Lower leg skin (tissue), 4 donors: ENCODE measurements around the gene USP11. TPM values are rescaled to one million over a fixed set of nuclear protein-coding genes. Genes with fewer than 3 reads are reported as not detected.

Experiments used
- DNase-seq, 2 donors: peaks; one replicate each; pipeline ENCODE4 v3.0.0-alpha.2; 2019; ENCODE audit warnings: low spot score in 2 of 2
- H3K4me3 ChIP-seq: fragments of 200-600 bp; sonication (generic); 2 replicates; pipeline ENCODE4 v1.5.1; 2017; ENCODE audit warnings: mild to moderate bottlenecking, low read depth; ENCODE audit not compliant: poor library complexity, severe bottlenecking
- CTCF ChIP-seq, 3 donors: fragments of 450-650 bp; IDR thresholded peaks; one replicate each; pipeline ENCODE4 v1.5.1; 2016; ENCODE audit warnings: antibody characterized with exemption in 3 of 3, mild to moderate bottlenecking in 3 of 3, moderate library complexity in 2 of 3
- POLR2A ChIP-seq, 2 donors: fragments of 450-650 bp; IDR thresholded peaks; one replicate each; pipeline ENCODE4 v1.6.1; 2016 to 2017; ENCODE audit warnings: antibody characterized with exemption in 2 of 2, mild to moderate bottlenecking in 1 of 2, moderate library complexity in 1 of 2
- WGBS, 2 donors: methylation state at CpG; one replicate each; pipeline ENCODE4 v1.1.5; 2018; 5-methylcytosine and 5-hydroxymethylcytosine counted together
- intact Hi-C: fragments of 100-400 bp; cut with DNase I; formaldehyde crosslinking; loops from one replicate; pipeline ENCODE4 v1.15.0; 2023; ENCODE audit warnings: low total_unique reads
- total RNA-seq, 4 donors: library from RNA; depleted of rRNA; stranded (reverse); fragments of >200 nt; gene quantifications; one replicate each; pipeline ENCODE4 v1.1.0, GENCODE V29; 2016

Gene USP11
- total RNA-seq, 4 donors from 2014 or later, result 12.8 to 24.9 (median 18.7) TPM

GRCh38 chrX:47212381-47213293, 20.2 kb upstream of the USP11 start:
- no peak overlapping the region for H3K4me3 ChIP-seq
- WGBS, 2 donors, result 87 to 96% methylated on average over 11 to 12 of the region's 12 CpGs
- intact Hi-C loops, result no loop called here
- peak in 1 of 2 donors; percentile 45 for DNase-seq
- TF ChIP-seq POLR2A (IDR thresholded peaks at IDR 0.05) (no peak), CTCF (IDR thresholded peaks at IDR 0.05) (no peak)

DNA sequence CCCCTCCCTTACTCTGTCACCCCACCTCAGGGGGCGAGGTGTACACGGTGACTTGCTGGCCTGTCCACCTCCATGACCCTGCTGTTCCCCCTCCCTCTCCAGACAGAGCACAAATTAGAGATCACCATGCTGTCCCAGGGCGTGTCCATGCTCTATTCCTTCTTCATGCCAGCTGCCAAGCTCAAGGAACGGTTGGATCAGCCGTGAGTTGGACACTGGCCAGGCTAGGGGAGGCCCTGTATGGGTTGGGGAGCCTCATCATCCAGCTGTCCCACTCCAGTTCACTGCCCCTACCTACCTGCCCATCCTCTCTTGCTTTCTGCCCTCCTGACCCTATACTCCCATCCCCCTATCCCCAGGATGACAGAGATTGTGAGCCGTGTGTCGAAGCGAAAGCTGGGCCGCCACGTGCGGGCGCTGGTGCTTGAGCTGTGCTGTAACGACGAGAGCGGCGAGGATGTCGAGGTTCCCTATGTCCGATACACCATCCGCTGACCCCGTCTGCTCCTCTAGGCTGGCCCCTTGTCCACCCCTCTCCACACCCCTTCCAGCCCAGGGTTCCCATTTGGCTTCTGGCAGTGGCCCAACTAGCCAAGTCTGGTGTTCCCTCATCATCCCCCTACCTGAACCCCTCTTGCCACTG, 18.3 kb upstream of the USP11 start:
- TF ChIP-seq CTCF (IDR thresholded peaks at IDR 0.05) (no peak), POLR2A (IDR thresholded peaks at IDR 0.05) (no peak)
- DNase-seq, result peak in 1 of 2 donors; percentile 81
- H3K4me3 ChIP-seq, result no peak overlapping the region
- intact Hi-C loops, result no loop called here
- 90 to 92% methylated on average over 17 to 20 of the region's 20 CpGs for WGBS, 2 donors

- TF ChIP-seq CTCF (IDR thresholded peaks at IDR 0.05) (no peak), POLR2A (IDR thresholded peaks at IDR 0.05) (no peak)
- 73 to 89% methylated on average over 11 to 12 of the region's 12 CpGs for WGBS, 2 donors
- intact Hi-C loops, result no loop called here
- peak in 1 of 2 donors; percentile 70 for DNase-seq
- H3K4me3 ChIP-seq, result no peak overlapping the region
Observed at GRCh38 chrX:47215291-47215900, 17.4 kb upstream of the USP11 start.

GRCh38 chrX:47216393-47216925, 16.4 kb upstream of the USP11 start:
- DNase-seq, result peak in 1 of 2 donors; percentile 82
- H3K4me3 ChIP-seq, result no peak overlapping the region
- WGBS, 2 donors, result 73 to 86% methylated on average over 8 of the region's 8 CpGs
- intact Hi-C loops, result no loop called here
- TF ChIP-seq CTCF (IDR thresholded peaks at IDR 0.05) (no peak), POLR2A (IDR thresholded peaks at IDR 0.05) (no peak)

DNA sequence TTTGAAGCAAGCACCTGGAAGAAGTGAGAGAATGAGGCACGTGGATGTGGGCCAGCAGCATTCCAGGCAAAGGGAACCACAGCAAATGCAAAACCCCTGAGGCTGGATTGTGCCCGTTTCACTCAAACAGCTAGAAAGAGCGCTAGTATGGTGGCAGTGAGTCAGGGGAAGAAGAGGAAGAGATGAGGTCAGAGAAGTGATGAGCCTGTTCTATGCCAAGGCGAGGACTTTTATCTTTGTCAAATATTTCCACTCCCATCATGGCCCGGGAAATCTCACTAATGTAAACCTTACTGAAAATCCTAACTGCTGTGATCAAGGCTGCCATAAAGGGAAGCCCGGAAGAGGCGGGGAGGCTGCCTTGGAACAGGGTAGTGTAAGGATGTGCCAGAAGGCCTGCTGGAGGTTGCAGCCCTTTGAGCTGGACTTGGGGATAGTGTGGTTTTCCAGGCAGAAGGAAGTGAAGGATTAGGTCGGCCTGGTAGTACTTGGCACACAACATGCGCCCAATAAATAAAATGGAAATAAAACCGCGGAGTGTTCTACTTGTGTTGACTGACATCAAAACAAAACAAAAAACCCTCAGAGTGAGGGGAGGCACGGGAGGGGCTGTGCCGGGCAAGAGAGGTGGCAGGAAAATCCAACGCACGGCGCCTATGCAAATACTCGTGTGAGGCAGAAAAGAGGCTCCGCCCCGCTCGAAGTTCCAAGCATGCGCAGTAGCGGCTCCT, 15.5 kb upstream of the USP11 start:
- TF ChIP-seq POLR2A (IDR thresholded peaks at IDR 0.05), result no peak
- TF ChIP-seq CTCF (IDR thresholded peaks at IDR 0.05), result no peak
- 2 to 12% methylated on average over 22 of the region's 22 CpGs for WGBS, 2 donors
- peak; percentile 31 to 85 for DNase-seq
- no peak overlapping the region for H3K4me3 ChIP-seq
- intact Hi-C loops, result no loop called here
